Caco-2 (cell line): ENCODE data around the gene IPPK. TPM values are rescaled to one million over a fixed set of nuclear protein-coding genes. Genes with fewer than 3 reads are reported as not detected.

Experiments
- BruUV-seq: library from RNA; stranded (reverse); fragments of 400-500 nt; replicated peaks from 2 replicates; lab custom pipeline; 2021; lab: Mats Ljungman, UMichigan
- CTCF ChIA-PET: fragments of 300-600 bp; sonication (Branson Sonifier 250); formaldehyde crosslinking; loops from one replicate; lab custom pipeline; 2022; ENCODE audit warnings: antibody characterized with exemption; lab: Charles Lee
- POLR2A ChIA-PET: fragments of 300-600 bp; sonication (Branson Sonifier 250); formaldehyde crosslinking; loops from one replicate; lab custom pipeline; 2022; ENCODE audit warnings: antibody characterized with exemption; lab: Charles Lee
- DNase-seq, 2 experiments: peaks; one replicate each; pipeline versions ENCODE4 v3.0.0 to v3.0.0-alpha.2; 2020 to 2022
- H3K27me3 ChIP-seq: replicated peaks from 2 replicates; pipeline ENCODE4 v1.6.0; 2011; ENCODE audit warnings: low read length; ENCODE audit not compliant: control insufficient read depth, insufficient read depth
- H3K36me3 ChIP-seq: 2 replicates; pipeline ENCODE4 v1.5.1; 2011; ENCODE audit warnings: low read length; ENCODE audit not compliant: control insufficient read depth, insufficient read depth
- H3K4me1 ChIP-seq: fragments of 250-450 bp; sonication (Bioruptor Pico); 2 replicates; pipeline ENCODE4 v1.5.1; 2020; ENCODE audit warnings: mild to moderate bottlenecking
- H3K4me3 ChIP-seq: 2 replicates; pipeline ENCODE4 v1.5.1; 2011; ENCODE audit warnings: low read depth, mild to moderate bottlenecking, control low read depth, low read length
- H3K9me3 ChIP-seq: fragments of 250-450 bp; sonication (Bioruptor Pico); 2 replicates; pipeline ENCODE4 v1.5.1; 2020; ENCODE audit warnings: mild to moderate bottlenecking, moderate library complexity
- H3K27ac Mint-ChIP-seq: one replicate; pipeline ENCODE4 v1.8.0; 2022; ENCODE audit warnings: mixed read lengths; ENCODE audit not compliant: unreplicated experiment
- H3K27me3 Mint-ChIP-seq: one replicate; pipeline ENCODE4 v1.8.0; 2022; ENCODE audit warnings: mixed read lengths; ENCODE audit not compliant: insufficient read depth, unreplicated experiment
- H3K36me3 Mint-ChIP-seq: one replicate; pipeline ENCODE4 v1.8.0; 2022; ENCODE audit warnings: mild to moderate bottlenecking, mixed read lengths; ENCODE audit not compliant: insufficient read depth, unreplicated experiment
- H3K4me1 Mint-ChIP-seq: one replicate; pipeline ENCODE4 v1.8.0; 2022; ENCODE audit warnings: low read depth, mixed read lengths; ENCODE audit not compliant: unreplicated experiment
- H3K4me3 Mint-ChIP-seq: one replicate; pipeline ENCODE4 v1.8.0; 2022; ENCODE audit warnings: mild to moderate bottlenecking, moderate library complexity, mixed read lengths; ENCODE audit not compliant: unreplicated experiment
- H3K9me3 Mint-ChIP-seq: one replicate; pipeline ENCODE4 v1.8.0; 2022; ENCODE audit warnings: mixed read lengths; ENCODE audit not compliant: unreplicated experiment
- intact Hi-C: fragments of 100-400 bp; cut with micrococcal nuclease; formaldehyde crosslinking; loops from one replicate; pipeline ENCODE4 v1.10.0; 2022; ENCODE audit not compliant: unreplicated experiment
- total RNA-seq: library from RNA; stranded (reverse); gene quantifications from 2 replicates; pipeline ENCODE4 v1.2.3, GENCODE V29; 2022
- TF ChIP-seq, protein P1 (sequence below), 2 experiments: fragments of 200-600 bp in 1 of 2; IDR thresholded peaks; 1 replicate in 1 of 2; 2 replicates in 1 of 2; pipeline versions ENCODE4 v1.5.1 to v1.8.0; 2011 to 2022; ENCODE audit warnings: antibody characterized with exemption in 1 of 2, control low read depth in 1 of 2, inconsistent platforms in 1 of 2, low read depth in 1 of 2, low read length in 1 of 2, mild to moderate bottlenecking in 1 of 2, moderate library complexity in 1 of 2; ENCODE audit not compliant: insufficient read depth in 1 of 2, severe bottlenecking in 1 of 2, unreplicated experiment in 1 of 2

The IPPK gene
- total RNA-seq, 1 experiment from 2014 or later: 5.4 TPM

GRCh38 chr9:92663951-92664350 is 6.0 kb downstream of the IPPK start:
- no peak for DNase-seq
- BruUV-seq: no TSS peak
- Mint-ChIP-seq H3K36me3 (no peaks in the 10 kb centered on the region), H3K4me1 (peaks cover 4% of the 10 kb centered on the region), H3K4me3 (no peak overlapping the region), H3K27ac (no peak overlapping the region), H3K27me3 (no peaks in the 10 kb centered on the region), H3K9me3 (no peaks in the 10 kb centered on the region)
- Histone ChIP-seq H3K27me3 (no peaks in the 10 kb centered on the region), H3K9me3 (no peaks in the 10 kb centered on the region), H3K36me3 (no peaks in the 10 kb centered on the region), H3K4me3 (no peak overlapping the region), H3K4me1 (0 out of 2 replicates have a peak, but pooled peaks cover 5% of the 10 kb centered on the region)
- TF ChIP-seq, protein P1, sequence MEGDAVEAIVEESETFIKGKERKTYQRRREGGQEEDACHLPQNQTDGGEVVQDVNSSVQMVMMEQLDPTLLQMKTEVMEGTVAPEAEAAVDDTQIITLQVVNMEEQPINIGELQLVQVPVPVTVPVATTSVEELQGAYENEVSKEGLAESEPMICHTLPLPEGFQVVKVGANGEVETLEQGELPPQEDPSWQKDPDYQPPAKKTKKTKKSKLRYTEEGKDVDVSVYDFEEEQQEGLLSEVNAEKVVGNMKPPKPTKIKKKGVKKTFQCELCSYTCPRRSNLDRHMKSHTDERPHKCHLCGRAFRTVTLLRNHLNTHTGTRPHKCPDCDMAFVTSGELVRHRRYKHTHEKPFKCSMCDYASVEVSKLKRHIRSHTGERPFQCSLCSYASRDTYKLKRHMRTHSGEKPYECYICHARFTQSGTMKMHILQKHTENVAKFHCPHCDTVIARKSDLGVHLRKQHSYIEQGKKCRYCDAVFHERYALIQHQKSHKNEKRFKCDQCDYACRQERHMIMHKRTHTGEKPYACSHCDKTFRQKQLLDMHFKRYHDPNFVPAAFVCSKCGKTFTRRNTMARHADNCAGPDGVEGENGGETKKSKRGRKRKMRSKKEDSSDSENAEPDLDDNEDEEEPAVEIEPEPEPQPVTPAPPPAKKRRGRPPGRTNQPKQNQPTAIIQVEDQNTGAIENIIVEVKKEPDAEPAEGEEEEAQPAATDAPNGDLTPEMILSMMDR (IDR thresholded peaks at IDR 0.05; ENCODE audit: insufficient read depth in 1 of 2, low read depth in 1 of 2, low read length in 1 of 2, severe bottlenecking in 1 of 2, unreplicated experiment in 1 of 2): no peak
- POLR2A ChIA-PET: no interaction called here
- CTCF ChIA-PET: no interaction called here
- intact Hi-C loops: no loop called here

DNA sequence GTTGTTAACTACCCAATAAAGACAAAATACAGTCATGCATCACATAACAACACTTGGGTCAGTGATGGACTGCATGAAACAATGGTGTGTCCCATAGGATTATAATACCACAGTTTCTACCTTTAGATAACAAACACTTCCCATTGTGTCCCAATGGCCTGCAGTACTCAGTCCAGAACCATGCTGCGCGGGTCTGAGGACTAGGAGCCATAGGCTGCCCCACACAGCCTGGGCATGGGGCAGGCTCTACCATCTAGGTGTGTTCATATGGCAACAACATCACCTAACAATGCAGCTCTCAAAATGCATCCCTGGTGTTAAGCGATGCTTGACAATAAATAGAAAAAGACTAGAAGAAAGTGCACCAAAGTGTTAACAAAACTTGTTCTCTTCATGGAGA is 6.8 kb downstream of the IPPK start:
- Histone ChIP-seq H3K9me3 (no peaks in the 10 kb centered on the region), H3K36me3 (no peaks in the 10 kb centered on the region), H3K27me3 (no peaks in the 10 kb centered on the region), H3K4me1 (no peaks in the 10 kb centered on the region), H3K4me3 (no peak overlapping the region)
- no TSS peak for BruUV-seq
- no peak for DNase-seq
- ChIA-PET POLR2A (no interaction called here), CTCF (no interaction called here)
- no peaks in the 10 kb centered on the region for H3K27me3 Mint-ChIP-seq
- H3K4me3 Mint-ChIP-seq: no peak overlapping the region
- H3K36me3 Mint-ChIP-seq: no peaks in the 10 kb centered on the region
- H3K9me3 Mint-ChIP-seq: no peaks in the 10 kb centered on the region
- intact Hi-C loops: no loop called here
- TF ChIP-seq, protein P1 (IDR thresholded peaks at IDR 0.05; ENCODE audit: insufficient read depth in 1 of 2, low read depth in 1 of 2, low read length in 1 of 2, severe bottlenecking in 1 of 2, unreplicated experiment in 1 of 2): no peak
- H3K27ac Mint-ChIP-seq: no peak overlapping the region
- no peaks in the 10 kb centered on the region for H3K4me1 Mint-ChIP-seq

DNA sequence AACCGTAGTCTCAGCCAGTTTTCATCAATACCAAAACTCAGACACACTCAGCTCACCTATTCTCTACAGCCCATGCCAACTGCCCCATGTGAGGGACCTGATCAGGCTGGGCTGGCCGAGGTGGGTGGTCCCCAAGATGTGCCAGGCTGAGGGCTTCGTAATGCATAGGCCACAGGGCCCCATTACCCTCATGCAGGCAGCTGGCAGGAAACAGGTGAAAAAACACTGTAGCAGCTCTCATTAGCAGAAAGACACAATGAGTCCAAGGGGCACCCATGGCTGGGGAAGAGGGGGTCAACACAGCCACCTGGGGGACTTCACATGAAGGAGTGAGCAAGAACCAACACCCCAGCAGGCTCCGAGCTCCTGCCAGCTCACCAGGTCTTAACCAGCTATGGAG is 8.2 kb downstream of the IPPK start:
- no peaks in the 10 kb centered on the region for H3K4me1 ChIP-seq
- H3K27me3 Mint-ChIP-seq: no peaks in the 10 kb centered on the region
- H3K4me1 Mint-ChIP-seq: no peaks in the 10 kb centered on the region
- intact Hi-C loops: no loop called here
- no peak overlapping the region for H3K27ac Mint-ChIP-seq
- no peak overlapping the region for H3K4me3 ChIP-seq
- ChIA-PET CTCF (no interaction called here), POLR2A (no interaction called here)
- H3K9me3 ChIP-seq: no peaks in the 10 kb centered on the region
- H3K36me3 Mint-ChIP-seq: peaks cover 6% of the 10 kb centered on the region
- H3K27me3 ChIP-seq: no peaks in the 10 kb centered on the region
- H3K36me3 ChIP-seq: no peaks in the 10 kb centered on the region
- no peaks in the 10 kb centered on the region for H3K9me3 Mint-ChIP-seq
- TF ChIP-seq, protein P1 (IDR thresholded peaks at IDR 0.05; ENCODE audit: insufficient read depth in 1 of 2, low read depth in 1 of 2, low read length in 1 of 2, severe bottlenecking in 1 of 2, unreplicated experiment in 1 of 2): no peak
- no peak overlapping the region for H3K4me3 Mint-ChIP-seq
- no peak for DNase-seq
- BruUV-seq: no TSS peak
